HUES6 (cell line): Measurements from ENCODE around the gene MYH15.

Experiments used
- H3K27ac ChIP-seq: 2 replicates; pipeline ENCODE4 v1.7.0; 2013; ENCODE audit warnings: low read depth, mild to moderate bottlenecking, low read length, inconsistent platforms
- H3K27me3 ChIP-seq: 2 replicates; pipeline ENCODE4 v1.6.1; 2013; ENCODE audit warnings: low read length; ENCODE audit not compliant: control insufficient read depth, insufficient read depth
- H3K36me3 ChIP-seq: 2 replicates; pipeline ENCODE4 v1.6.1; 2013; ENCODE audit warnings: low read length; ENCODE audit not compliant: control insufficient read depth, insufficient read depth
- H3K4me1 ChIP-seq: 2 replicates; pipeline ENCODE4 v1.6.1; 2013; ENCODE audit warnings: low read length; ENCODE audit not compliant: control insufficient read depth, insufficient read depth
- H3K4me3 ChIP-seq: 2 replicates; pipeline ENCODE4 v1.5.1; 2013; ENCODE audit warnings: low read depth, low read length
- H3K9ac ChIP-seq: one replicate; pipeline ENCODE4 v1.6.1; 2013; ENCODE audit warnings: mild to moderate bottlenecking, low read length
- H3K9me3 ChIP-seq: 2 replicates; pipeline ENCODE4 v1.6.1; 2013; ENCODE audit warnings: low read depth, low read length; ENCODE audit not compliant: control insufficient read depth, insufficient read depth

Gene MYH15

GRCh38 chr3:108528459-108529252 lies 18.3 kb upstream of the MYH15 start:
- Histone ChIP-seq H3K36me3 (no peaks in the 10 kb centered on the region), H3K27ac (no peak overlapping the region), H3K4me3 (no peak overlapping the region), H3K9me3 (no peaks in the 10 kb centered on the region), H3K27me3 (no peaks in the 10 kb centered on the region), H3K9ac (no peak overlapping the region), H3K4me1 (no peaks in the 10 kb centered on the region)

GRCh38 chr3:108527817-108528216 lies 17.4 kb upstream of the MYH15 start:
- no peaks in the 10 kb centered on the region for H3K27me3 ChIP-seq
- H3K4me1 ChIP-seq, result no peaks in the 10 kb centered on the region
- no peak overlapping the region for H3K4me3 ChIP-seq
- no peaks in the 10 kb centered on the region for H3K36me3 ChIP-seq
- no peak overlapping the region for H3K27ac ChIP-seq
- no peak overlapping the region for H3K9ac ChIP-seq
- H3K9me3 ChIP-seq, result no peaks in the 10 kb centered on the region

GRCh38 chr3:108527109-108527508 lies 16.7 kb upstream of the MYH15 start:
- no peak overlapping the region for H3K27ac ChIP-seq
- no peaks in the 10 kb centered on the region for H3K9me3 ChIP-seq
- no peaks in the 10 kb centered on the region for H3K27me3 ChIP-seq
- H3K4me3 ChIP-seq, result no peak overlapping the region
- H3K36me3 ChIP-seq, result no peaks in the 10 kb centered on the region
- no peaks in the 10 kb centered on the region for H3K4me1 ChIP-seq
- no peak overlapping the region for H3K9ac ChIP-seq

- Histone ChIP-seq H3K4me3 (no peak overlapping the region), H3K4me1 (no peaks in the 10 kb centered on the region), H3K9ac (no peak overlapping the region), H3K27me3 (no peaks in the 10 kb centered on the region), H3K27ac (no peak overlapping the region), H3K9me3 (no peaks in the 10 kb centered on the region), H3K36me3 (no peaks in the 10 kb centered on the region)
These were observed 15.6 kb upstream of the MYH15 start for GRCh38 chr3:108525971-108526370.

- no peaks in the 10 kb centered on the region for H3K9me3 ChIP-seq
- no peaks in the 10 kb centered on the region for H3K4me1 ChIP-seq
- H3K36me3 ChIP-seq, result no peaks in the 10 kb centered on the region
- H3K27me3 ChIP-seq, result no peaks in the 10 kb centered on the region
- no peak overlapping the region for H3K4me3 ChIP-seq
- H3K27ac ChIP-seq, result no peak overlapping the region
- no peak overlapping the region for H3K9ac ChIP-seq
These were observed 14.9 kb upstream of the MYH15 start for GRCh38 chr3:108525256-108525655.

GRCh38 chr3:108524537-108524936 lies 14.1 kb upstream of the MYH15 start:
- H3K9me3 ChIP-seq, result no peaks in the 10 kb centered on the region
- no peak overlapping the region for H3K9ac ChIP-seq
- no peak overlapping the region for H3K27ac ChIP-seq
- no peaks in the 10 kb centered on the region for H3K27me3 ChIP-seq
- H3K36me3 ChIP-seq, result no peaks in the 10 kb centered on the region
- H3K4me3 ChIP-seq, result no peak overlapping the region
- no peaks in the 10 kb centered on the region for H3K4me1 ChIP-seq

- Histone ChIP-seq H3K36me3 (no peaks in the 10 kb centered on the region), H3K4me3 (no peak overlapping the region), H3K27ac (no peak overlapping the region), H3K27me3 (no peaks in the 10 kb centered on the region), H3K9ac (no peak overlapping the region), H3K9me3 (no peaks in the 10 kb centered on the region), H3K4me1 (no peaks in the 10 kb centered on the region)
These were observed 8.5 kb upstream of the MYH15 start for GRCh38 chr3:108518895-108519294.

GRCh38 chr3:108516881-108517280 lies 6.5 kb upstream of the MYH15 start:
- Histone ChIP-seq H3K9ac (no peak overlapping the region), H3K4me1 (no peaks in the 10 kb centered on the region), H3K27me3 (no peaks in the 10 kb centered on the region), H3K9me3 (no peaks in the 10 kb centered on the region), H3K4me3 (no peak overlapping the region), H3K36me3 (no peaks in the 10 kb centered on the region), H3K27ac (no peak overlapping the region)

- Histone ChIP-seq H3K27me3 (no peaks in the 10 kb centered on the region), H3K4me3 (no peak overlapping the region), H3K4me1 (no peaks in the 10 kb centered on the region), H3K9me3 (no peaks in the 10 kb centered on the region), H3K9ac (no peak overlapping the region), H3K36me3 (no peaks in the 10 kb centered on the region), H3K27ac (no peak overlapping the region)
These were observed 3.6 kb upstream of the MYH15 start for GRCh38 chr3:108513961-108514360.

GRCh38 chr3:108512671-108513070 lies 2.3 kb upstream of the MYH15 start:
- Histone ChIP-seq H3K27me3 (no peaks in the 10 kb centered on the region), H3K9ac (no peak overlapping the region), H3K4me3 (no peak overlapping the region), H3K36me3 (no peaks in the 10 kb centered on the region), H3K9me3 (no peaks in the 10 kb centered on the region), H3K27ac (no peak overlapping the region), H3K4me1 (peaks cover 1% of the 10 kb centered on the region; the same call in 1 of the 2 replicates)

GRCh38 chr3:108511490-108511889 lies 1.1 kb upstream of the MYH15 start:
- peaks cover 4% of the 10 kb centered on the region; the same call in 1 of the 2 replicates for H3K4me1 ChIP-seq
- no peak overlapping the region for H3K4me3 ChIP-seq
- H3K9me3 ChIP-seq, result no peaks in the 10 kb centered on the region
- H3K9ac ChIP-seq, result no peak overlapping the region
- no peaks in the 10 kb centered on the region for H3K27me3 ChIP-seq
- no peaks in the 10 kb centered on the region for H3K36me3 ChIP-seq
- no peak overlapping the region for H3K27ac ChIP-seq
